ENCODE measurements around the gene PI4KB.

The PI4KB gene

GRCh38 chr1:151342021-151342420, 14.8 kb upstream of the PI4KB start:
- Histone ChIP-seq H3K36me3 (ENCODE audit: control insufficient read depth, insufficient read depth, low read length) (no peaks in the 10 kb centered on the region), H3K4me1 (ENCODE audit: control insufficient read depth, insufficient read depth, low read length) (peaks cover 9% of the 10 kb centered on the region), H3K27me3 (ENCODE audit: control insufficient read depth, insufficient read depth, low read length) (no peaks in the 10 kb centered on the region), H3K9me3 (ENCODE audit: control insufficient read depth, low read length) (no peaks in the 10 kb centered on the region), H3K9ac (ENCODE audit: low read length) (no peak overlapping the region), H3K4me3 (ENCODE audit: low read length) (no peak overlapping the region)

GRCh38 chr1:151340870-151341754, 13.9 kb upstream of the PI4KB start:
- H3K9ac ChIP-seq (ENCODE audit: low read length), result no peak overlapping the region
- no peaks in the 10 kb centered on the region for H3K36me3 ChIP-seq (ENCODE audit: control insufficient read depth, insufficient read depth, low read length)
- H3K4me1 ChIP-seq (ENCODE audit: control insufficient read depth, insufficient read depth, low read length), result peaks cover 5% of the 10 kb centered on the region
- H3K27me3 ChIP-seq (ENCODE audit: control insufficient read depth, insufficient read depth, low read length), result no peaks in the 10 kb centered on the region
- no peaks in the 10 kb centered on the region for H3K9me3 ChIP-seq (ENCODE audit: control insufficient read depth, low read length)
- H3K4me3 ChIP-seq (ENCODE audit: low read length), result no peak overlapping the region

- Histone ChIP-seq H3K4me1 (ENCODE audit: control insufficient read depth, insufficient read depth, low read length) (no peaks in the 10 kb centered on the region), H3K4me3 (ENCODE audit: low read length) (no peak overlapping the region), H3K9ac (ENCODE audit: low read length) (no peak overlapping the region), H3K36me3 (ENCODE audit: control insufficient read depth, insufficient read depth, low read length) (no peaks in the 10 kb centered on the region), H3K27me3 (ENCODE audit: control insufficient read depth, insufficient read depth, low read length) (no peaks in the 10 kb centered on the region), H3K9me3 (ENCODE audit: control insufficient read depth, low read length) (no peaks in the 10 kb centered on the region)
Observed at GRCh38 chr1:151336556-151336955, 9.3 kb upstream of the PI4KB start.

- no peaks in the 10 kb centered on the region for H3K4me1 ChIP-seq (ENCODE audit: control insufficient read depth, insufficient read depth, low read length)
Observed at GRCh38 chr1:151334822-151335221, 7.6 kb upstream of the PI4KB start.

GRCh38 chr1:151327903-151328674, 873 bp upstream of the PI4KB start:
- no peaks in the 10 kb centered on the region for H3K27me3 ChIP-seq (ENCODE audit: control insufficient read depth, insufficient read depth, low read length)
- peak overlapping the region; percentile 23 for H3K4me3 ChIP-seq (ENCODE audit: low read length)
- peaks cover 20% of the 10 kb centered on the region for H3K4me1 ChIP-seq (ENCODE audit: control insufficient read depth, insufficient read depth, low read length)
- H3K36me3 ChIP-seq (ENCODE audit: control insufficient read depth, insufficient read depth, low read length), result peaks cover 10% of the 10 kb centered on the region
- H3K9ac ChIP-seq (ENCODE audit: low read length), result peak overlapping the region; percentile 92
- H3K9me3 ChIP-seq (ENCODE audit: control insufficient read depth, low read length), result no peaks in the 10 kb centered on the region

More at GRCh38 chr1:151334822-151335221, 7.6 kb upstream of the PI4KB start:
- no peaks in the 10 kb centered on the region for H3K9me3 ChIP-seq (ENCODE audit: control insufficient read depth, low read length)
- no peaks in the 10 kb centered on the region for H3K27me3 ChIP-seq (ENCODE audit: control insufficient read depth, insufficient read depth, low read length)
- no peak overlapping the region for H3K4me3 ChIP-seq (ENCODE audit: low read length)
- no peak overlapping the region for H3K9ac ChIP-seq (ENCODE audit: low read length)
- H3K36me3 ChIP-seq (ENCODE audit: control insufficient read depth, insufficient read depth, low read length), result no peaks in the 10 kb centered on the region

- H3K9ac ChIP-seq (ENCODE audit: low read length), result peak overlapping the region; percentile 92
- H3K36me3 ChIP-seq (ENCODE audit: control insufficient read depth, insufficient read depth, low read length), result peaks cover 10% of the 10 kb centered on the region
- peaks cover 20% of the 10 kb centered on the region for H3K4me1 ChIP-seq (ENCODE audit: control insufficient read depth, insufficient read depth, low read length)
- H3K9me3 ChIP-seq (ENCODE audit: control insufficient read depth, low read length), result no peaks in the 10 kb centered on the region
- no peaks in the 10 kb centered on the region for H3K27me3 ChIP-seq (ENCODE audit: control insufficient read depth, insufficient read depth, low read length)
- peak overlapping the region; percentile 23 for H3K4me3 ChIP-seq (ENCODE audit: low read length)
Observed at GRCh38 chr1:151326619-151327222, 495 bp downstream of the PI4KB start.

DNA sequence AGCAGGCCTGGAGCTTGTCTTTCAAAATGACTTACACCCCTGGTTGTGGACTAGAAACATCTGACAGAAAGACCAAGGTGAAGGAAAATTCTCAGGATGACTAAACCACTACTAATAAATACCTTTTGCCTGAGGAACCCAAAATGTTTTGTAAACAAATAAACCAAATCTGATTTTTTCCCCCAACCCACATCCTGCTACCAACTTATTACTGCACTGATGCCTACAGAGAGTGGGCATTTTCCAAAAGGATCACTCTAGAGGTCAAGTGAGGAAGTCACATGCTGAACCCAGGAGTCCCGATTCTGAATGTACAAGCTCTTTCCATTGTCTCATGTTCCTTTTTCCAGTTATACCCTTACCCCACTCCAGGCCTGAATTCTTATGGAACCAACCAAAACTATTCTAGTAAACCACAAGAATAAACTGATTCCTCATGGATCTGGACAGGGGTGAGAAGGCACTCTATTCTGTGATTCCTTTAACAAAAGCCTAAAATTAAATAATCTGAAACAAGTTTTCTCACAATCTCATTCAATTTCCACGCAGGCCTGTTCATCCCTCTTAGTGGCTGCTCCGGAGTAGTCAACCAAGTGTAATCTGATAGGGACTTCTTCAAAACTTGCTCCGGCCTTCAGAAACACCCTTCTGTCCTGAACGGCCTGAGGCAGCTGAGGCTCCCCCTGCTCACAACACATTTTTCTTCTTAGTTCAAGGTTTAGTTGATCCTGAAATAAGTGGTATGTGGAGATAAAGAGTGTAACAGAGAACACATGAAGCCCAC, 1.4 kb downstream of the PI4KB start:
- Histone ChIP-seq H3K36me3 (ENCODE audit: control insufficient read depth, insufficient read depth, low read length) (peaks cover 10% of the 10 kb centered on the region), H3K9ac (ENCODE audit: low read length) (peak overlapping the region; percentile 92), H3K9me3 (ENCODE audit: control insufficient read depth, low read length) (no peaks in the 10 kb centered on the region), H3K27me3 (ENCODE audit: control insufficient read depth, insufficient read depth, low read length) (no peaks in the 10 kb centered on the region), H3K4me1 (ENCODE audit: control insufficient read depth, insufficient read depth, low read length) (peaks cover 20% of the 10 kb centered on the region), H3K4me3 (ENCODE audit: low read length) (peak overlapping the region; percentile 23)

GRCh38 chr1:151325231-151325630, 2.0 kb downstream of the PI4KB start:
- peaks cover 20% of the 10 kb centered on the region for H3K4me1 ChIP-seq (ENCODE audit: control insufficient read depth, insufficient read depth, low read length)
- no peaks in the 10 kb centered on the region for H3K9me3 ChIP-seq (ENCODE audit: control insufficient read depth, low read length)
- H3K27me3 ChIP-seq (ENCODE audit: control insufficient read depth, insufficient read depth, low read length), result no peaks in the 10 kb centered on the region
- H3K4me3 ChIP-seq (ENCODE audit: low read length), result no peak overlapping the region
- peaks cover 10% of the 10 kb centered on the region for H3K36me3 ChIP-seq (ENCODE audit: control insufficient read depth, insufficient read depth, low read length)
- no peak overlapping the region for H3K9ac ChIP-seq (ENCODE audit: low read length)

DNA sequence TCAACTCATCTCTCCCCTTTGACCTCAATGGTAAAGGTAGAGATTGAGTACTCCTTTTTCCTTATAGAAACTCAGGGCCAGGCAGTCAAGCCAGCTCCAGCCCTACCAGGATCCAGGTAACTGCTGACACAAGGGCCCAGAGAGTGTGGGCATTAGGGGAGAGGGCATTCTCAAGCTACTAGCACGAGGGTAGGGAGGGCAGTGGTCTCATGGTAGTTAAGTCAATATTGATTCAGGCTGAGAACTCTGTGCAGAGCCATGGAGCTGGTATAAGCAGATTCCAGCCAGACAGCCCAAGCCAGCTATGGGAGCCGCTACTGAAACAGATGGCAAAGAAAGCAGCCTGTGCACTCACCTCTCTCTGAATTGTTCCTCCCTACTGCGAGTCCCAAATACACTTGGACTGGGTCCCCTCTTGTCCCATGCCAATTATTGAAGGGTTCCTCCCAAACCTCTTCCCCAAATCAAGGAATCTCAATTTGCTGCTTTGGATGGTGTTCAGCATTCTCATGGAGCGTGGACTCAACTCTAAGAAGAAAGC, 2.8 kb downstream of the PI4KB start:
- H3K4me1 ChIP-seq (ENCODE audit: control insufficient read depth, insufficient read depth, low read length), result peaks cover 20% of the 10 kb centered on the region
- no peaks in the 10 kb centered on the region for H3K9me3 ChIP-seq (ENCODE audit: control insufficient read depth, low read length)
- H3K9ac ChIP-seq (ENCODE audit: low read length), result no peak overlapping the region
- H3K36me3 ChIP-seq (ENCODE audit: control insufficient read depth, insufficient read depth, low read length), result peaks cover 10% of the 10 kb centered on the region
- H3K4me3 ChIP-seq (ENCODE audit: low read length), result no peak overlapping the region
- no peaks in the 10 kb centered on the region for H3K27me3 ChIP-seq (ENCODE audit: control insufficient read depth, insufficient read depth, low read length)

DNA sequence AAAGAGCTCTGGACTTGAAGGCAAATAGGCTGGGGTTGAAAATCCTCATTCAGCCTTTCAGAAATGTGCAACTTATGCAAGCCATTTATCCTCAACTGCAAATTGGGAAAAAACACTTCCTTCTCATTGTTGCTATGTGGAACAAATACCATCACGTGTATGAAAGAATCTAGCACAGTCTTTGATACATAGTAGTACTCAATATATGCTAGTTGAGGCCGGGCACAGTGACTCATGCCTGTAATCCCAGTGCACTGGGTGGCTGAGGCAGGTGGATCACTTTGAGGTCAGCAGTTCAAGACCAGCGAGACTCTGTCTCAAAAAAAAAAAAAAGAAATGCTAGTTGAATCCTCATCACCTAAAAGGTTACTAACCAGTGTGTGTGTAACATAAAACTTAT, 8.2 kb downstream of the PI4KB start:
- Histone ChIP-seq H3K27me3 (ENCODE audit: control insufficient read depth, insufficient read depth, low read length) (no peaks in the 10 kb centered on the region), H3K36me3 (ENCODE audit: control insufficient read depth, insufficient read depth, low read length) (peaks cover 5% of the 10 kb centered on the region), H3K9ac (ENCODE audit: low read length) (no peak overlapping the region), H3K9me3 (ENCODE audit: control insufficient read depth, low read length) (no peaks in the 10 kb centered on the region), H3K4me1 (ENCODE audit: control insufficient read depth, insufficient read depth, low read length) (peaks cover 7% of the 10 kb centered on the region), H3K4me3 (ENCODE audit: low read length) (no peak overlapping the region)

DNA sequence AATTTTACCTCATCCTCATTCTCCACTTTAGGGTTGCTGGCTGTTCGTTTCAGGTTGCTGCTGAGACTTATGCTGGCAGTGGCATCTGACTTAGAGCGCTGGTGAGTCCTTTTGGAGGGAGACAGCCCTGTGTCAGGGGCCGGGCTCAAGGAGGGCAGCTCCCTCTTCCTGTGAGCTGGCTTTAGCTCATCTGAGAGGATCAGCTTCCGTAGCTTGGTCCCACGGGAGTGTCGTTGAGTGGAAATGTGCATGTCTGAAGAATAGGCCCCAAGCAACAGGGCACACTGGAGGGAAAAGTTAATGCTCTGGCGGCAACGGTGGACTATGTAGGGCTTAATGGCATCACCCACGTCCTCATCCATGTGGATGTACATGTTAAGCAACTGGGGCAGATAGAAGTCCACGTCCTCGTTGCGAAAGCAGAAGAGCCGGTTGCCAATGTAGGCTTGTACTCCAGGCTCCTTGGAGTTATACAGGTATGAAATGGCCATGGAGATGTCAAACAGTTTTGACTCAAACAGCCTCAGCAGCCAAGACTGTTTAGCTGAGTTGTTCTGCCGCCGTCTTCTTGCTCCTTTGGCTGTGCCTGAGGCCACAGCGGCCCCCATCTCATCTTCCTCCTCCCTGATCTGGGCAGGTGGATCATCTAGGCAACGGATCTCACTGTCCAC, 11.5 kb downstream of the PI4KB start:
- Histone ChIP-seq H3K4me1 (ENCODE audit: control insufficient read depth, insufficient read depth, low read length) (peaks cover 27% of the 10 kb centered on the region), H3K9ac (ENCODE audit: low read length) (no peak overlapping the region)

More for the DNA sequence above, 11.5 kb downstream of the PI4KB start:
- Histone ChIP-seq H3K36me3 (ENCODE audit: control insufficient read depth, insufficient read depth, low read length) (peaks cover 13% of the 10 kb centered on the region), H3K9me3 (ENCODE audit: control insufficient read depth, low read length) (no peaks in the 10 kb centered on the region), H3K4me3 (ENCODE audit: low read length) (no peak overlapping the region), H3K27me3 (ENCODE audit: control insufficient read depth, insufficient read depth, low read length) (no peaks in the 10 kb centered on the region)
